GM23338 (cell line): Measurements from ENCODE around the gene P2RX4. TPM values are rescaled to one million over a fixed set of nuclear protein-coding genes. Genes with fewer than 3 reads are reported as not detected.
"Not testable (repeated sequence)": the region's sequence is repeated elsewhere in the genome, so short reads cannot be mapped to it uniquely, and the experiment has no call there.

Source experiments
- ATAC-seq: fragments of 200-7000 bp; cut with Tn5 transposase; 3 replicates; pipeline ENCODE4 v1.9.1; 2020
- DNase-seq: peaks from one replicate; pipeline ENCODE4 v3.0.0-alpha.2; 2015; ENCODE audit warnings: low spot score
- H2AFZ ChIP-seq: fragments of 200-600 bp; sonication (generic); 2 replicates; pipeline ENCODE4 v1.8.0; 2016; ENCODE audit warnings: antibody characterized with exemption, mild to moderate bottlenecking, moderate library complexity
- H3F3A ChIP-seq: fragments of 200-600 bp; sonication (generic); replicated peaks from 2 replicates; pipeline ENCODE4 v1.8.0; 2017; ENCODE audit warnings: antibody characterized with exemption, mixed run types, low read depth
- H3K27ac ChIP-seq: fragments of 200-600 bp; sonication (generic); 2 replicates; pipeline ENCODE4 v1.6.1; 2016; ENCODE audit warnings: low read depth
- H3K27me3 ChIP-seq: fragments of 200-600 bp; sonication (generic); 2 replicates; pipeline ENCODE4 v1.8.0; 2016; ENCODE audit warnings: mild to moderate bottlenecking, mixed run types, moderate library complexity; ENCODE audit not compliant: insufficient read depth
- H3K36me3 ChIP-seq: fragments of 200-600 bp; sonication (generic); 2 replicates; pipeline ENCODE4 v1.8.0; 2016; ENCODE audit warnings: mild to moderate bottlenecking; ENCODE audit not compliant: insufficient read depth
- H3K4me1 ChIP-seq: fragments of 200-600 bp; sonication (generic); 2 replicates; pipeline ENCODE4 v1.8.0; 2016; ENCODE audit warnings: mild to moderate bottlenecking, moderate library complexity; ENCODE audit not compliant: insufficient read depth
- H3K4me2 ChIP-seq: fragments of 200-600 bp; sonication (generic); 2 replicates; pipeline ENCODE4 v1.7.1; 2017; ENCODE audit warnings: mixed run types
- H3K4me3 ChIP-seq: fragments of 200-600 bp; sonication (generic); 2 replicates; pipeline ENCODE4 v1.6.1; 2016; ENCODE audit warnings: mixed run types
- H3K79me2 ChIP-seq: fragments of 200-600 bp; sonication (generic); replicated peaks from 2 replicates; pipeline ENCODE4 v1.8.0; 2017; ENCODE audit warnings: mild to moderate bottlenecking; ENCODE audit not compliant: insufficient read depth
- H3K9me2 ChIP-seq: fragments of 200-600 bp; sonication (generic); 2 replicates; pipeline ENCODE4 v1.8.0; 2017; ENCODE audit not compliant: insufficient read depth
- H4K20me1 ChIP-seq: fragments of 200-600 bp; sonication (generic); replicated peaks from 2 replicates; pipeline ENCODE4 v1.8.0; 2017; ENCODE audit warnings: mild to moderate bottlenecking; ENCODE audit not compliant: insufficient read depth
- H3K27ac Mint-ChIP-seq: 2 replicates; pipeline ENCODE4 v1.8.0; 2020; ENCODE audit warnings: inconsistent platforms, mild to moderate bottlenecking, moderate library complexity, mixed read lengths
- H3K27me3 Mint-ChIP-seq: 3 replicates; pipeline ENCODE4 v1.8.0; 2022; ENCODE audit warnings: low read depth, mild to moderate bottlenecking, moderate library complexity, mixed read lengths, inconsistent platforms; ENCODE audit not compliant: insufficient read depth, poor library complexity
- H3K36me3 Mint-ChIP-seq: 3 replicates; pipeline ENCODE4 v1.8.0; 2021; ENCODE audit warnings: low read depth, mild to moderate bottlenecking, inconsistent platforms, moderate library complexity, mixed read lengths
- H3K4me1 Mint-ChIP-seq: 3 replicates; pipeline ENCODE4 v1.8.0; 2020; ENCODE audit warnings: mild to moderate bottlenecking, inconsistent platforms, mixed read lengths
- H3K4me3 Mint-ChIP-seq: 3 replicates; pipeline ENCODE4 v1.8.0; 2021; ENCODE audit warnings: moderate library complexity, mild to moderate bottlenecking, inconsistent platforms, mixed read lengths
- H3K9me3 Mint-ChIP-seq: 3 replicates; pipeline ENCODE4 v1.8.0; 2020; ENCODE audit warnings: moderate library complexity, mild to moderate bottlenecking, inconsistent platforms, mixed read lengths
- CREB1 ChIP-seq: fragments of 250-450 bp; sonication (Bioruptor Pico); IDR thresholded peaks from 2 replicates; pipeline ENCODE4 v1.5.0; 2020; ENCODE audit warnings: low read depth, mild to moderate bottlenecking, moderate library complexity
- CTCF ChIP-seq, 2 experiments: fragments of 200-600 bp in 1 of 2; sonication (generic) in 1 of 2; conservative IDR thresholded peaks; 2 replicates each; pipeline versions ENCODE4 v1.5.1 to v1.6.1; 2016 to 2017; ENCODE audit warnings: antibody characterized with exemption in 2 of 2, low read depth in 2 of 2, mild to moderate bottlenecking in 2 of 2, moderate library complexity in 1 of 2
- ETS1 ChIP-seq: IDR thresholded peaks from 2 replicates; pipeline ENCODE4 v1.6.1; 2016; ENCODE audit warnings: antibody characterized with exemption
- EZH2 ChIP-seq: fragments of 200-600 bp; sonication (generic); IDR thresholded peaks from one replicate; pipeline ENCODE4 v1.8.0; 2017; ENCODE audit warnings: antibody characterized with exemption, mild to moderate bottlenecking, low read depth; ENCODE audit not compliant: unreplicated experiment
- EZH2phosphoT487 ChIP-seq: fragments of 200-600 bp; sonication (generic); IDR thresholded peaks from one replicate; pipeline ENCODE4 v1.8.1; 2018; ENCODE audit warnings: antibody characterized with exemption; ENCODE audit not compliant: unreplicated experiment
- JUNB ChIP-seq: IDR thresholded peaks from one replicate; pipeline ENCODE4 v1.6.1; 2016; ENCODE audit warnings: antibody characterized with exemption; ENCODE audit not compliant: unreplicated experiment
- NANOG ChIP-seq: IDR thresholded peaks from 2 replicates; pipeline ENCODE4 v1.6.1; 2016; ENCODE audit warnings: antibody characterized with exemption, borderline replicate concordance
- REST ChIP-seq: IDR thresholded peaks from one replicate; pipeline ENCODE4 v1.6.1; 2018; ENCODE audit warnings: antibody characterized with exemption; ENCODE audit not compliant: unreplicated experiment
- ZNF114 ChIP-seq: fragments of 250-450 bp; sonication (Bioruptor Pico); IDR thresholded peaks from 2 replicates; pipeline ENCODE4 v1.5.0; 2020; ENCODE audit warnings: mild to moderate bottlenecking, moderate library complexity
- ZNF331 ChIP-seq: fragments of 250-450 bp; sonication (Bioruptor Pico); IDR thresholded peaks from 2 replicates; pipeline ENCODE4 v1.5.0; 2020; ENCODE audit warnings: low read depth, mild to moderate bottlenecking, moderate library complexity
- polyA plus RNA-seq: library from polyadenylated mRNA; unstranded; fragments of >200 nt; fragmentation: Nextera tagmentation; extraction: Ambion mirVana; gene quantifications from 2 replicates; pipeline ENCODE4 v1.2.1, GENCODE V29; 2016
- total RNA-seq: library from RNA; depleted of rRNA; stranded (reverse); fragments of >200 nt; shearing (Covaris generic); gene quantifications from 2 replicates; pipeline ENCODE4 v1.2.3, GENCODE V29; 2014

P2RX4 gene
- total and polyA plus RNA-seq, 2 experiments from 2014 or later: 5.6 to 18.9 TPM

- not testable (repeated sequence) for H3K4me3 Mint-ChIP-seq, H3K4me1 ChIP-seq, H3K27me3 ChIP-seq, H3K9me3 Mint-ChIP-seq, H2AFZ ChIP-seq, H3K4me3 ChIP-seq, H3K36me3 ChIP-seq, H4K20me1 ChIP-seq, H3K4me1 Mint-ChIP-seq, H3K9me2 ChIP-seq, H3K27ac ChIP-seq, H3K79me2 ChIP-seq, H3F3A ChIP-seq, H3K36me3 Mint-ChIP-seq, H3K27me3 Mint-ChIP-seq
- peak; percentile 39; the same call in 1 of the 2 replicates for TF ChIP-seq CREB1 (CRISPR knock-in tag)
- TF ChIP-seq CTCF (conservative IDR thresholded peaks at IDR 0.05; ENCODE audit: low read depth in 2 of 2): peak; percentile 93 to 95
- ATAC-seq (peak; percentile 90), DNase-seq (peak; percentile 97)
- peak overlapping the region; percentile 7; the same call in 1 of the 2 replicates for H3K27ac Mint-ChIP-seq
- 0 out of 2 replicates have a peak overlapping the region, but pooled peaks have one; percentile 54 for H3K4me2 ChIP-seq
Measured at GRCh38 chr12:121229826-121230537, 20.1 kb downstream of the P2RX4 start.

GRCh38 chr12:121230538-121230907 is 20.6 kb downstream of the P2RX4 start:
- Mint-ChIP-seq H3K27me3 (peaks cover 3% of the 10 kb centered on the region), H3K4me1 (peaks cover 6% of the 10 kb centered on the region), H3K4me3 (no peak overlapping the region), H3K36me3 (peaks cover 9% of the 10 kb centered on the region), H3K9me3 (no peaks in the 10 kb centered on the region), H3K27ac (no peak overlapping the region)
- peak; percentile 67 for ATAC-seq
- H3K4me3 ChIP-seq: no peak overlapping the region
- H3K27me3 ChIP-seq: no peaks in the 10 kb centered on the region
- no peak overlapping the region for H3K27ac ChIP-seq
- no peaks in the 10 kb centered on the region; the same call in 1 of the 2 replicates for H3K4me1 ChIP-seq
- no peaks in the 10 kb centered on the region for H3K79me2 ChIP-seq
- no peaks in the 10 kb centered on the region for H4K20me1 ChIP-seq
- DNase-seq: peak; percentile 42
- H2AFZ ChIP-seq: no peak overlapping the region
- H3K4me2 ChIP-seq: no peak overlapping the region
- no peaks in the 10 kb centered on the region for H3K9me2 ChIP-seq
- H3K36me3 ChIP-seq: 0 out of 2 replicates have a peak, but pooled peaks cover 2% of the 10 kb centered on the region
- no peaks in the 10 kb centered on the region for H3F3A ChIP-seq
- TF ChIP-seq REST (no peak), EZH2 (no peak), ETS1 (no peak), NANOG (no peak), ZNF331 (CRISPR knock-in tag) (no peak), CTCF (conservative IDR thresholded peaks at IDR 0.05; ENCODE audit: low read depth in 2 of 2) (no peak), JUNB (no peak), CREB1 (CRISPR knock-in tag) (no peak), ZNF114 (CRISPR knock-in tag) (no peak), EZH2phosphoT487 (no peak)
